HEK293 (cell line): Measurements from ENCODE around the gene CEP83.

ENCODE experiments used
- GLI4 ChIP-seq: fragments of 450-650 bp; formaldehyde crosslinking; IDR thresholded peaks from 2 replicates; pipeline ENCODE4 v1.5.1; 2016; ENCODE audit warnings: missing biosample characterization, missing genetic modification characterization
- KLF8 ChIP-seq: fragments of 450-650 bp; formaldehyde crosslinking; IDR thresholded peaks from 2 replicates; pipeline ENCODE4 v1.5.1; 2016; ENCODE audit warnings: missing biosample characterization, missing genetic modification characterization
- ZBTB48 ChIP-seq: fragments of 450-650 bp; formaldehyde crosslinking; IDR thresholded peaks from 2 replicates; pipeline ENCODE4 v1.5.1; 2016; ENCODE audit warnings: missing biosample characterization, missing genetic modification characterization
- ZNF121 ChIP-seq: fragments of 450-650 bp; formaldehyde crosslinking; IDR thresholded peaks from 2 replicates; pipeline ENCODE4 v1.5.1; 2016; ENCODE audit warnings: missing biosample characterization, missing genetic modification characterization
- ZNF140 ChIP-seq: fragments of 450-650 bp; formaldehyde crosslinking; IDR thresholded peaks from 2 replicates; pipeline ENCODE4 v1.5.1; 2016; ENCODE audit warnings: missing biosample characterization, missing genetic modification characterization
- ZNF19 ChIP-seq: fragments of 450-650 bp; formaldehyde crosslinking; IDR thresholded peaks from 2 replicates; pipeline ENCODE4; 2016; ENCODE audit warnings: missing biosample characterization, missing genetic modification characterization, low read depth
- ZNF776 ChIP-seq: fragments of 450-650 bp; formaldehyde crosslinking; IDR thresholded peaks from 2 replicates; pipeline ENCODE4 v1.5.0; 2017; ENCODE audit warnings: missing biosample characterization, missing genetic modification characterization, borderline replicate concordance
- ZSCAN16 ChIP-seq: fragments of 450-650 bp; formaldehyde crosslinking; IDR thresholded peaks from 2 replicates; pipeline ENCODE4 v1.5.1; 2016; ENCODE audit warnings: missing biosample characterization, missing genetic modification characterization
- TF ChIP-seq, protein P1 (sequence below): fragments of 450-650 bp; IDR thresholded peaks from 2 replicates; pipeline ENCODE4 v1.5.1; 2018; ENCODE audit warnings: missing biosample characterization, missing genetic modification characterization
- TF ChIP-seq, protein P2 (sequence below): fragments of 450-650 bp; formaldehyde crosslinking; IDR thresholded peaks from 2 replicates; pipeline ENCODE4 v1.5.1; 2016; ENCODE audit warnings: missing biosample characterization, missing genetic modification characterization
- TF ChIP-seq, protein P3 (sequence below): fragments of 450-650 bp; formaldehyde crosslinking; IDR thresholded peaks from 2 replicates; pipeline ENCODE4 v1.5.1; 2016; ENCODE audit warnings: missing biosample characterization, missing genetic modification characterization

DNA sequence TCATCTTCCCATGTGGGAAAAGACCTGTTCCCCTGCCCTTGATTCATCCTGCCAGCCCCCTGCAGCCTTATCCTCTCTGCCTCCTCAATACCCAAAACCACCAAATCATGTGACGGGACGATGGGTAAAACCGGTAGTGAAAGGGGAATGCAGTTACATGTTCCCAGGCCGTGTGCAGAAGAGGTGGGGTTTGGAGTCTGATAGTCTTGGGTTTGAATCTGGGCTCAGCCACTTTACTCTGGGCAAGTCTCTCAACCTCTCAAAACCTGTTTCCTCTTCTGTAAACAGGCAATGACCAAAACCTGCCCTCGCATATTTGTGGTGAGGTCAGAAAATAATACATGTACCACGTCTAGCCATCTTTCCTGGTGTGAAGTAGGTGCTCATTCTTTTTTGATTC lies 188.3 kb downstream of the CEP83 start:
- TF ChIP-seq ZNF140 (tag by site-specific recombination): no peak
- TF ChIP-seq, protein P1, sequence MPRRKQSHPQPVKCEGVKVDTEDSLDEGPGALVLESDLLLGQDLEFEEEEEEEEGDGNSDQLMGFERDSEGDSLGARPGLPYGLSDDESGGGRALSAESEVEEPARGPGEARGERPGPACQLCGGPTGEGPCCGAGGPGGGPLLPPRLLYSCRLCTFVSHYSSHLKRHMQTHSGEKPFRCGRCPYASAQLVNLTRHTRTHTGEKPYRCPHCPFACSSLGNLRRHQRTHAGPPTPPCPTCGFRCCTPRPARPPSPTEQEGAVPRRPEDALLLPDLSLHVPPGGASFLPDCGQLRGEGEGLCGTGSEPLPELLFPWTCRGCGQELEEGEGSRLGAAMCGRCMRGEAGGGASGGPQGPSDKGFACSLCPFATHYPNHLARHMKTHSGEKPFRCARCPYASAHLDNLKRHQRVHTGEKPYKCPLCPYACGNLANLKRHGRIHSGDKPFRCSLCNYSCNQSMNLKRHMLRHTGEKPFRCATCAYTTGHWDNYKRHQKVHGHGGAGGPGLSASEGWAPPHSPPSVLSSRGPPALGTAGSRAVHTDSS (tag by site-specific recombination): no peak
- TF ChIP-seq ZNF19: no peak
- no peak for TF ChIP-seq ZNF121 (tag by site-specific recombination)
- TF ChIP-seq, protein P2, sequence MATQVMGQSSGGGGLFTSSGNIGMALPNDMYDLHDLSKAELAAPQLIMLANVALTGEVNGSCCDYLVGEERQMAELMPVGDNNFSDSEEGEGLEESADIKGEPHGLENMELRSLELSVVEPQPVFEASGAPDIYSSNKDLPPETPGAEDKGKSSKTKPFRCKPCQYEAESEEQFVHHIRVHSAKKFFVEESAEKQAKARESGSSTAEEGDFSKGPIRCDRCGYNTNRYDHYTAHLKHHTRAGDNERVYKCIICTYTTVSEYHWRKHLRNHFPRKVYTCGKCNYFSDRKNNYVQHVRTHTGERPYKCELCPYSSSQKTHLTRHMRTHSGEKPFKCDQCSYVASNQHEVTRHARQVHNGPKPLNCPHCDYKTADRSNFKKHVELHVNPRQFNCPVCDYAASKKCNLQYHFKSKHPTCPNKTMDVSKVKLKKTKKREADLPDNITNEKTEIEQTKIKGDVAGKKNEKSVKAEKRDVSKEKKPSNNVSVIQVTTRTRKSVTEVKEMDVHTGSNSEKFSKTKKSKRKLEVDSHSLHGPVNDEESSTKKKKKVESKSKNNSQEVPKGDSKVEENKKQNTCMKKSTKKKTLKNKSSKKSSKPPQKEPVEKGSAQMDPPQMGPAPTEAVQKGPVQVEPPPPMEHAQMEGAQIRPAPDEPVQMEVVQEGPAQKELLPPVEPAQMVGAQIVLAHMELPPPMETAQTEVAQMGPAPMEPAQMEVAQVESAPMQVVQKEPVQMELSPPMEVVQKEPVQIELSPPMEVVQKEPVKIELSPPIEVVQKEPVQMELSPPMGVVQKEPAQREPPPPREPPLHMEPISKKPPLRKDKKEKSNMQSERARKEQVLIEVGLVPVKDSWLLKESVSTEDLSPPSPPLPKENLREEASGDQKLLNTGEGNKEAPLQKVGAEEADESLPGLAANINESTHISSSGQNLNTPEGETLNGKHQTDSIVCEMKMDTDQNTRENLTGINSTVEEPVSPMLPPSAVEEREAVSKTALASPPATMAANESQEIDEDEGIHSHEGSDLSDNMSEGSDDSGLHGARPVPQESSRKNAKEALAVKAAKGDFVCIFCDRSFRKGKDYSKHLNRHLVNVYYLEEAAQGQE (tag by site-specific recombination): no peak
- TF ChIP-seq, protein P3, sequence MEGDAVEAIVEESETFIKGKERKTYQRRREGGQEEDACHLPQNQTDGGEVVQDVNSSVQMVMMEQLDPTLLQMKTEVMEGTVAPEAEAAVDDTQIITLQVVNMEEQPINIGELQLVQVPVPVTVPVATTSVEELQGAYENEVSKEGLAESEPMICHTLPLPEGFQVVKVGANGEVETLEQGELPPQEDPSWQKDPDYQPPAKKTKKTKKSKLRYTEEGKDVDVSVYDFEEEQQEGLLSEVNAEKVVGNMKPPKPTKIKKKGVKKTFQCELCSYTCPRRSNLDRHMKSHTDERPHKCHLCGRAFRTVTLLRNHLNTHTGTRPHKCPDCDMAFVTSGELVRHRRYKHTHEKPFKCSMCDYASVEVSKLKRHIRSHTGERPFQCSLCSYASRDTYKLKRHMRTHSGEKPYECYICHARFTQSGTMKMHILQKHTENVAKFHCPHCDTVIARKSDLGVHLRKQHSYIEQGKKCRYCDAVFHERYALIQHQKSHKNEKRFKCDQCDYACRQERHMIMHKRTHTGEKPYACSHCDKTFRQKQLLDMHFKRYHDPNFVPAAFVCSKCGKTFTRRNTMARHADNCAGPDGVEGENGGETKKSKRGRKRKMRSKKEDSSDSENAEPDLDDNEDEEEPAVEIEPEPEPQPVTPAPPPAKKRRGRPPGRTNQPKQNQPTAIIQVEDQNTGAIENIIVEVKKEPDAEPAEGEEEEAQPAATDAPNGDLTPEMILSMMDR (tag by site-specific recombination): no peak
- TF ChIP-seq ZNF776 (tag by site-specific recombination): no peak
- TF ChIP-seq ZSCAN16: no peak
- no peak for TF ChIP-seq KLF8 (tag by site-specific recombination)
- no peak for TF ChIP-seq GLI4
- TF ChIP-seq ZBTB48 (tag by site-specific recombination): no peak
